Lower leg skin (tissue), 4 donors: ENCODE measurements around the gene PMFBP1. TPM values are rescaled to one million over a fixed set of nuclear protein-coding genes. Genes with fewer than 3 reads are reported as not detected.

Experiments used
- DNase-seq, 2 donors: peaks; one replicate each; pipeline ENCODE4 v3.0.0-alpha.2; 2019; ENCODE audit warnings: low spot score in 2 of 2
- H3K4me3 ChIP-seq: fragments of 200-600 bp; sonication (generic); 2 replicates; pipeline ENCODE4 v1.5.1; 2017; ENCODE audit warnings: mild to moderate bottlenecking, low read depth; ENCODE audit not compliant: poor library complexity, severe bottlenecking
- POLR2A ChIP-seq, 2 donors: fragments of 450-650 bp; IDR thresholded peaks; one replicate each; pipeline ENCODE4 v1.6.1; 2016 to 2017; ENCODE audit warnings: antibody characterized with exemption in 2 of 2, mild to moderate bottlenecking in 1 of 2, moderate library complexity in 1 of 2
- WGBS, 2 donors: methylation state at CpG; one replicate each; pipeline ENCODE4 v1.1.5; 2018; 5-methylcytosine and 5-hydroxymethylcytosine counted together
- intact Hi-C: fragments of 100-400 bp; cut with DNase I; formaldehyde crosslinking; loops from one replicate; pipeline ENCODE4 v1.15.0; 2023; ENCODE audit warnings: low total_unique reads
- total RNA-seq, 4 donors: library from RNA; depleted of rRNA; stranded (reverse); fragments of >200 nt; gene quantifications; one replicate each; pipeline ENCODE4 v1.1.0, GENCODE V29; 2016
- TF ChIP-seq, protein P1 (sequence below), 3 donors: fragments of 450-650 bp; IDR thresholded peaks; one replicate each; pipeline ENCODE4 v1.5.1; 2016; ENCODE audit warnings: antibody characterized with exemption in 3 of 3, mild to moderate bottlenecking in 3 of 3, moderate library complexity in 2 of 3

The PMFBP1 gene
- total RNA-seq, 4 donors from 2014 or later = 0.17 to 2.9 (median 1.0) TPM

DNA sequence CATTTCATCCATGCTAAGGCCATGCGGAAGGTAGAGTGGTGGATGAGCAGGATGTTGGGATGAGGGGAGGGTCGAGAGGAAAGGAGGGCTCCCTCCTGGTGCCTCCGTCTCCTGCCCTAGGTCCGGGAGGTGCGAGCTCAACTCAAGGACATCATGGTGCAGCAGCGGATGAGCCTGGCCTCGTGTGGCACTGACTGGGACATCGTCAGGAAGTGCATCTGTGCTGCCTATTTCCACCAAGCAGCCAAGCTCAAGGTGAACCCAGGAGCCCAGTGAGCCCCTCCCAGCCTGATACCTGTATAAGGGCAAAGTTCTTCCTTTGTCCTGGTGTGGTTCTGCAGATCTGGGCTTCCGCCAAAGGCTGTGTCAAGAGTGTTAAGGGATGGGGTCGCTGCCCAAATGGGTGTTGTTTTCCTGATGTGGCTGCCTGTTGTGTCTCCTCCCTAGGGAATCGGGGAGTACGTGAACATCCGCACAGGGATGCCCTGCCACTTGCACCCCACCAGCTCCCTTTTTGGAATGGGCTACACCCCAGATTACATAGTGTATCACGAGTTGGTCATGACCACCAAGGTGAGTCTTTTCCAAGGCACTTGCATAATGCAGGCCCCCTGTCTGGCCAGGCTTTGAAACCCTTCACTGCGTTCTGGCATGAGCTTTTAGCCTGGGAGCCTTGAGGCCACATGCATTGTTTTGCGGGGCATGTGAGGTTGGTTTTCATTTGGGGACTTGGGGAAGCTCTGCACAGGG lies 63.4 kb downstream of the PMFBP1 start:
- intact Hi-C loops = no loop called here
- TF ChIP-seq, protein P1, sequence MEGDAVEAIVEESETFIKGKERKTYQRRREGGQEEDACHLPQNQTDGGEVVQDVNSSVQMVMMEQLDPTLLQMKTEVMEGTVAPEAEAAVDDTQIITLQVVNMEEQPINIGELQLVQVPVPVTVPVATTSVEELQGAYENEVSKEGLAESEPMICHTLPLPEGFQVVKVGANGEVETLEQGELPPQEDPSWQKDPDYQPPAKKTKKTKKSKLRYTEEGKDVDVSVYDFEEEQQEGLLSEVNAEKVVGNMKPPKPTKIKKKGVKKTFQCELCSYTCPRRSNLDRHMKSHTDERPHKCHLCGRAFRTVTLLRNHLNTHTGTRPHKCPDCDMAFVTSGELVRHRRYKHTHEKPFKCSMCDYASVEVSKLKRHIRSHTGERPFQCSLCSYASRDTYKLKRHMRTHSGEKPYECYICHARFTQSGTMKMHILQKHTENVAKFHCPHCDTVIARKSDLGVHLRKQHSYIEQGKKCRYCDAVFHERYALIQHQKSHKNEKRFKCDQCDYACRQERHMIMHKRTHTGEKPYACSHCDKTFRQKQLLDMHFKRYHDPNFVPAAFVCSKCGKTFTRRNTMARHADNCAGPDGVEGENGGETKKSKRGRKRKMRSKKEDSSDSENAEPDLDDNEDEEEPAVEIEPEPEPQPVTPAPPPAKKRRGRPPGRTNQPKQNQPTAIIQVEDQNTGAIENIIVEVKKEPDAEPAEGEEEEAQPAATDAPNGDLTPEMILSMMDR (IDR thresholded peaks at IDR 0.05) = no peak
- TF ChIP-seq POLR2A (IDR thresholded peaks at IDR 0.05) = no peak
- no peak overlapping the region for H3K4me3 ChIP-seq
- 87 to 90% methylated on average over 16 of the region's 16 CpGs for WGBS, 2 donors
- DNase-seq = peak in 1 of 2 donors; percentile 57

DNA sequence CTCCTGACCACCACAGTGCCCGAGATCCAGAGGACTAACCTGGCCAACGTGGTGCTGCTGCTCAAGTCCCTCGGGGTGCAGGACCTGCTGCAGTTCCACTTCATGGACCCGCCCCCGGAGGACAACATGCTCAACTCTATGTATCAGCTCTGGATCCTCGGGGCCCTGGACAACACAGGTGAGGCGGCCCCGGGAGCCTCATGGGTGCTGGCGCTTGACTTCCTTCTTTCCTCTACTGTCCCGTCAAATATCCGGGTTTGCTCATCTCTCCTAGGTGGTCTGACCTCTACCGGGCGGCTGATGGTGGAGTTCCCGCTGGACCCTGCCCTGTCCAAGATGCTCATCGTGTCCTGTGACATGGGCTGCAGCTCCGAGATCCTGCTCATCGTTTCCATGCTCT lies 64.6 kb downstream of the PMFBP1 start:
- H3K4me3 ChIP-seq = no peak overlapping the region
- DNase-seq = peak in 1 of 2 donors; percentile 68
- WGBS, 2 donors = 97% methylated on average over 17 of the region's 17 CpGs
- TF ChIP-seq, protein P1 (IDR thresholded peaks at IDR 0.05) = no peak
- TF ChIP-seq POLR2A (IDR thresholded peaks at IDR 0.05) = no peak
- intact Hi-C loops = no loop called here

DNA sequence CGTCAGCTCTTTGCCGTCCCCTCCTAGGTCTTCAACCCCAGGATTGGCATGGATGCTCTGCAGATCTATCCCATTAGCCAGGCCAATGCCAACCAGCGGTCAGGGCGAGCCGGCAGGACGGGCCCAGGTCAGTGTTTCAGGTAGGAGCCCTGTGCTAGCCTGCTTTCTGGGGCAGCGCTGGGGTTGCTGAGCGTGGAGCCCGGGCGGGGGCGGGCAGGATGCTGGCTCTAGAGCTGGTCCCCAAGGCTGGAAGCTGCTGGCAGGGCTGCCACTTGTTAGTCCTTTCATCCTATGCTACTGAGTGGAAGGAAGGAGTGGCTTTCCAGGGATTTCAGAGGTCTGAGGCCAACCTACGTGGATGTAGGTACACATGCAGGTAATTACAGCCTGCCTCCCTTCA lies 66.0 kb downstream of the PMFBP1 start:
- DNase-seq = peak in 1 of 2 donors; percentile 71
- intact Hi-C loops = no loop called here
- 96 to 97% methylated on average over 12 of the region's 12 CpGs for WGBS, 2 donors

DNA sequence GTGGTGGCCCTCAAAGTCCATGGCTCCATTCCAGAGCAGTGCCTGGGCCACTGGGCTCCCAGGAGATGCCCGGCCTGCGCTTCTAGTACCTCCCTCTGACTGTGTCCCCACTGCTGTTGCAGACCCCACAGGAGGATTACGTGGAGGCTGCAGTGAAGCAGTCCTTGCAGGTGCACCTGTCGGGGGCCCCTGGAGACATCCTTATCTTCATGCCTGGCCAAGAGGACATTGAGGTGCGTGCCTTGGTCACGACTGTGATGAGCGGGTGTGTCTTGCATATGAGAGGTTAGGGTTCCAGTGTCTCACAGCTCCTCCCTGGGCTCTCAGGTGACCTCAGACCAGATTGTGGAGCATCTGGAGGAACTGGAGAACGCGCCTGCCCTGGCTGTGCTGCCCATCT lies 67.0 kb downstream of the PMFBP1 start:
- no peak overlapping the region for H3K4me3 ChIP-seq
- intact Hi-C loops = no loop called here
- DNase-seq = peak in 1 of 2 donors; percentile 74
- no peak for TF ChIP-seq POLR2A (IDR thresholded peaks at IDR 0.05)
- 95 to 100% methylated on average over 7 to 9 of the region's 9 CpGs for WGBS, 2 donors

More for the DNA sequence above, 66.0 kb downstream of the PMFBP1 start:
- H3K4me3 ChIP-seq = no peak overlapping the region
- TF ChIP-seq POLR2A (IDR thresholded peaks at IDR 0.05) = no peak
- TF ChIP-seq, protein P1 (IDR thresholded peaks at IDR 0.05) = no peak

DNA sequence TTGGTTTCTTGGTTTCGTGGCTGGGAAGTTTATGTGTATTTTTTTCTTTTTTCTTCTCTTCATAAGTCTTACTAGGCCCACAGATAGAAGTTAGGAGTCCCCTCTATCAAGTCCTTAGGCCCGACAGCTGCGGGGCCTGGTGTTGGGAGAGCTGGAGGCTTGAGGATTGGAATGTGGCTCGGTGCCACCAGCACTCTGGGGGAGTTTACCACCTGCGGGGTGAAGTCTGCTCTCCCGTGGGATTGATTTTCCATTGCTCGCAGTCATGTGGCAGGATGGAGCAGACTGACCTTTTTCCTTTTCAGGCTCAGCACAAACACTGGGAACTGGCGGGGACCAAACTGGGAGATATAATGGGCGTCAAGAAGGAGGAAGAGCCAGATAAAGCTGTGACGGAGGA lies 70.8 kb downstream of the PMFBP1 start:
- no peak for TF ChIP-seq POLR2A (IDR thresholded peaks at IDR 0.05)
- TF ChIP-seq, protein P1 (IDR thresholded peaks at IDR 0.05) = no peak
- DNase-seq = no peak
- H3K4me3 ChIP-seq = no peak overlapping the region
- 89 to 91% methylated on average over 10 of the region's 10 CpGs for WGBS, 2 donors
- intact Hi-C loops = no loop called here

DNA sequence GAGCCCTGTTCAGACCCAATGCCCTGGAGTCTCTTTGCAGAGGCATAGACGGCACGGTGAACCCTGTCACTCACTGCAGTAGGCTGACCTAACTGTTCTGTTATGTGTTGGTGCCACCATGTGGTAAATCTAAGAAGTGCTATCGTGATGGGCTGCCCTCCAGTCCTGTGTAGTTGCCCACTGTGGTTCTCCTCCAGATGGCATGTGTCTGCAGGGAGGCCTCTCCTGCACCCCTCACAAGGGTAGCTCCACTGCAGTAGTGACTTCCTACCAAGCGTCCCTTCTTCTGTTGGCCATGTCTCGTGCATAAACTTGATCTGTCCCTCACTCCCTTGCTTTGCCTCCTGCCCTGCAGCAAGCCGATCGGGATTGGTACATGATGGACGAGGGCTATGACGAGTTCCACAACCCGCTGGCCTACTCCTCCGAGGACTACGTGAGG lies 72.6 kb downstream of the PMFBP1 start:
- WGBS, 2 donors = 69 to 73% methylated on average over 12 of the region's 12 CpGs
- DNase-seq = no peak
- intact Hi-C loops = no loop called here
- H3K4me3 ChIP-seq = no peak overlapping the region
- TF ChIP-seq POLR2A (IDR thresholded peaks at IDR 0.05) = no peak
- TF ChIP-seq, protein P1 (IDR thresholded peaks at IDR 0.05) = no peak
